HG03558 (cell line): ENCODE measurements around the gene FOXL1.

ENCODE experiments used
- ATAC-seq: cut with Tn5 transposase; IDR thresholded peaks from one replicate; pipeline ENCODE4 v1.9.1; 2021; ENCODE audit warnings: moderate number of reproducible peaks; ENCODE audit not compliant: unreplicated experiment; ENCODE audit errors: extremely low read depth

FOXL1 gene

GRCh38 chr16:86578061-86578599 lies at the start of gene FOXL1:
TSS of gene FOXL1 (plus strand) at chr16:86578549. CDS start at chr16:86578724, 175 bp downstream.
- ATAC-seq = no peak

- ATAC-seq = no peak
Measured at GRCh38 chr16:86529160-86529559, 49.2 kb upstream of the FOXL1 start.

DNA sequence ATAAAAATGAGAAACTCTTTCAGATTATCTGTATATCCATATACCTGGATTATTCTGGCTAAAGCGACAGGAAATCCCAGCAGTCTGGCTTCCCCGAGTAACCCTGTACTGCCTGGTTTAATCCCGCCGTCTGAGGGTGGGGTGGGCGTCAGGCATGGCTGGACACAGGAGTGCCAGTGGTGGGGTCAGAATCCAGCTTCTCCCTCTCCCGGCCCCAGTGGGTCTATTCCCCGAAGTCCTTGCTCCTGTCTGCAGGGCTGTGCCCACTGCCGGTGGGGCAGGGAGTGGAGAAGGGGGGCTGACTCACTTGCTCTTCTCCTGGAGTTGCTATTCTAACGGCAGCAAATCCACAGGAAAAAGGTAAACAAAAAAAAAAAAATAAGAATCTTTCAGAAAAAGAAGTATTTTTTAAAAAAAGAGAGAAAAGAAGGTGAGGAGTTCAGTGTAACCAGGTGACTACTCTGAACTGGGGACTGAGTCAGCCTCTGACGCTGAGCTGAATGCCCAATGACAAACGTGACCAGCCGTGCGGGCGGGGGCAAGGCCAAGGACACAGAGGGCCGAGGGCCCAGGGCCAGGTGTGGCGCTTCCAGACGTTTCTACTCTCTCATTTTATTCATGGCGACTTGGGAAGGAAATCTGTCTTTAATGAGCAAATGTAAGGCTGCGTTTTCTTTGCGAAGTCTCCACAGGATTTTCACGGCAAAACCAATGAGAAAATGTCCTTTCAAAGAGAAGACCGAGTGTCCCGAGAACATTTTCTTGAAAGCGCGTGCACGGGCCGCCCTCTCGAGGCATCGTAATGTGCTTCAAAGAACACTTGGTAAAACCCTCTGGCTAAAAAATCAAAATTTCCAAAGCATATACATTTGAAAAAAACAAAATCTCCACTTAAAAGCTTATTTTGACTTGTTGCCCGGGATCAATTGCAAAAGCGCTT lies 47.8 kb upstream of the FOXL1 start:
- ATAC-seq = no peak

- no peak for ATAC-seq
Measured at GRCh38 chr16:86531191-86531545, 47.2 kb upstream of the FOXL1 start.

GRCh38 chr16:86531641-86532525 lies 46.5 kb upstream of the FOXL1 start:
- ATAC-seq = no peak

- ATAC-seq = no peak
Measured at GRCh38 chr16:86532526-86532815, 45.9 kb upstream of the FOXL1 start.

- no peak for ATAC-seq
Measured at GRCh38 chr16:86533076-86533475, 45.3 kb upstream of the FOXL1 start.

GRCh38 chr16:86533767-86534351 lies 44.5 kb upstream of the FOXL1 start:
- no peak for ATAC-seq

DNA sequence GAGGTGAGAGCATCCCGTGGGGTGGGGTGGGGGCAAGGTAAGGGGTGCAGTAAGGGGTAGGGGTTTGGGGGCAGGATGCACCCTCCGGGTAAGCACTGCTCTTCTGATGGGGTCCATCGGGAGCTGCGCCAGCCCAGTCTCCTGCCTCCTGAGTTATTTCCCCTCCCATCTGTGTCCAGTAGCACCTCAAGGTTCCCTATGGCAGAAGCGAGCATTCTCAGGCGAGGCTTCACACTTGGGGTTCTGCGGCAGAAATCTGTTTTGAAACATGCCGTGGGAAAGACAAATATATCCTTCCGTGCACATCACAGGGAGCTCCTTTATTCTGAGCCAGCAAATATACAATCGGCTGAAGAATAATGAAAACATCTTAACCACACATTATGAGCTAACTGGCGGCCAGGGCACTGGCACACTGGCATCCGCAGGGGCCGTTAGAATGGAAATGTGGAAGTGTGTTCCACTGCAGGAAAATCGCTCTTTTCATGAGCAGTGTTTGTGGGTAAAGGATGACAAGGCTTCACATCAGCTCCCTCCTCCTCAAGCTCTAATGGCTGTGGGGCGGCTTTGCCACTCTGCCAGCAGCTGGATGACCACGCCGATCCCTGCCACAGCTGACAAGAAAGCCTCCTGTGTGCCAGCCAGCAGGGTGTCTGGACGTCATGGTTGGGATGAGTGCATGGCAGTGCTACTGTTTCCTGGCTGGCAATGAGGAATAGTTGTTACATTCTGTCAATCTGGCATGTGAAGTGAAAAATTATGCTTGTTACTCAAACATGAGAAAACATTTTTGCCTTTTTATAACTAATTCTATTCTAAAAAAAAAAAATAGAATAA lies 43.4 kb upstream of the FOXL1 start:
- no peak for ATAC-seq

GRCh38 chr16:86536621-86537020 lies 41.7 kb upstream of the FOXL1 start:
- ATAC-seq = no peak

GRCh38 chr16:86537486-86537885 lies 40.9 kb upstream of the FOXL1 start:
- ATAC-seq = no peak

- no peak for ATAC-seq
Measured at GRCh38 chr16:86538196-86538780, 40.1 kb upstream of the FOXL1 start.

DNA sequence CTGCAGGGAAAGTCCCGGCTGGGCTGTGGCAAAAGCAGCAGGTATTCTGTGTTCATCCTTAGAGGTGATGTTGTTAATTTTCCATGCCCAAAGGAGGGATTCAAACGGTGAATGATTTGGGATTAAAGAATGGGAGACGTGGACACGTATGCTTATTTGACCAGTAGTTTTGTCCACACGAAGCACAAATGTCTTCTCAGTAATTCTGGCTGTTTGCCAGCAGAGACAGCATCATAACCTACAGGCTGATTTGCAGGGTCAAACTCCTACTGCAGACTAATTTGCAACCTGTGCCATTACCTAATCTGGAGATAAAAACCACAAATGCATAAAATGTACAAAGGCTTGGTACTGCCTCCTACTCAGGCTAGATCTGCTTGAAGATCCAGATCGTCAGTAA lies 37.5 kb upstream of the FOXL1 start:
- no peak for ATAC-seq

GRCh38 chr16:86541560-86541959 lies 36.8 kb upstream of the FOXL1 start:
- no peak for ATAC-seq

GRCh38 chr16:86542756-86543750 lies 35.3 kb upstream of the FOXL1 start:
- no peak for ATAC-seq

DNA sequence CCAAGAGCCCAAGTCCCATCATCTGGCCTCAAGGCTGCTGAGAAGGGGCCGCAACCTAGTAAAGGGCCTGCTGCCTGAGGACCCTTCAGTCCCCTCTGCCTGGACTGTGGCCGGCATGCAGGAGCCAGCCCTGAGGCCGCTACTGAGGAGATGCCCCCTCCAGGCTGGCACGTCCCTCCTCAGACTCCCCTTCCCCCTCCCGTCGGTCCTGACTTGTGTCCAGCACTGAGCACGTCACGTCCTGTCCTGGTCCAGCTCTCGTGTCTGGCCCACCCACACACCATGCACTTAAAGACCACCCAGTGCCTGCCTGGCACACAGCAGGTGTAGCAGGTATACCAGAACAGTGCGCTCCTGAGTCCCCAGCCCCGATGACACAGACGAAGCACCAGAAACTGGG lies 32.9 kb upstream of the FOXL1 start:
- ATAC-seq = no peak

DNA sequence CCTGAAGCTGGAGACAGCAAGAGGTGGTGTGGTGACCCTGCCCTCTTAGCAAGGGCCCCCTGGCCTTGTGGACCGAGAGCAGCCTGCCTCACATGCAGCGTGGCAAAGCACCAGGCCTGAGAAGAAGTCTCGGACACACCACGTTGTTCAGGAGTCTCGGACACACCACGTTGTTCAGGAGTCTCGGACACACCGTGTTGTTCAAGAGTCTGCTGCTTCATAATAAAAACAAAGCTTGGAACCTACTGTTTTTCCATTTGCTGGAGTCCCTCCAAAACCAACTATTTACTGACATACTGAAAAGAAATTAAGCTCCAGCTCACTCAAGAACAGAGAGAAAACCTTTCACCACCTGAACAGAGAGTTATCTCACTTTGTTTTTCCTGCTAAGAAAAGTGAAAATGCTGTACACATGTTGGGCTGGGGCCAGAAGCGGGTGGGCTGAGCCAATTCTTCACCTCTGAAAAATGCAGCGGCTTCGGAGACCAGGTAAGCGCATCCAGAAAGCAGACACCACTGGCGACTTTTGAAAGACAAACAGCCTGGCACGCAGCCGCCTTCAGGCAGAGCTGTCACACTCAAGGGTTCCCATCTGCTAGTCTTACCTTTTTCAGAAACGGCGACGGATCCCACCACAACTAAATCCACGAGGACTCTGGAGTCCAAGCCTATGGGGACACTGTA lies 32.3 kb upstream of the FOXL1 start:
- no peak for ATAC-seq

DNA sequence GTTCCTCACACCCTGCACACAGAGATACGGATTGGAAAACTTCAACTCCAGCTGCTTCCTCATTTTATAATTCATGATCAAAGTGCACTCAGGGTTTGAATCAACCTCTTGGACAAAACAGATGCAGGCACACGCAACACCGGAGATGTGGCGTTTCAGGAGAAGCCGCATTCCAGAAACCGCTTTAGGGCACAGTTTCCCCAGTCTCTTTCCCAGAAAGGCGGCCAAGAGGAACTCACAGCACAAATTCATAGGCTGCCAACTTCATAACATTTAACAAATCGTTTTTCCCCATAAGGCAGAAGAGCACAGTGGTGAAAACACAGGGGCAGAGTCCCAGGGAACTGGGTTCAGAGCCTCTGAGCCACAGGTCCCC lies 31.7 kb upstream of the FOXL1 start:
- ATAC-seq = no peak
